Fibroblast of mammary gland (primary cell): Measurements from ENCODE around the gene MSL2.

Experiments
- DNase-seq: peaks from one replicate; pipeline ENCODE4 v3.0.0-alpha.2; 2010; ENCODE audit warnings: low read depth
- H3K4me3 ChIP-seq: 2 replicates; pipeline ENCODE4 v1.5.1; 2011; ENCODE audit warnings: low read depth, mild to moderate bottlenecking, low read length, moderate library complexity; ENCODE audit not compliant: control insufficient read depth
- CTCF ChIP-seq: conservative IDR thresholded peaks from 2 replicates; pipeline ENCODE4 v1.5.1; 2011; ENCODE audit warnings: low read depth, low read length, inconsistent platforms; ENCODE audit not compliant: control insufficient read depth, insufficient read depth

MSL2 gene

DNA sequence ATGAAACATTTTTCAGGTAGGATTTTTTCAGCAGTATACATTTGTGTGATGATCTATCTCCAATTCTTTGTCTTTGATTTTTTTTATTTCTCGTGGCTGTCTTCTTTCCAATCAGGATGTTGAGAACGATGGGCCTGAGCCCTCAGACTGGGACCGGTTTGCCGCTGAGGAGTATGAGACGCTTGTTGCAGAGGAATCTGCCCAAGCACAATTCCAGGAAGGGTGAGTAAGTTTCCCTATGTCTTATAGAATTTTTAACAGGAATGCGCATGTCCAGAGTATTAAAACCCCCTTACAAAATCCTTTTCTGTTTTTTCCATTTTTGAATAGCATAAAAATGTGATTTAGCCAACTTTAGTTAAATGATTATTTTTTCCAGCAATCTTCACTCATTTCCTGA is 90.0 kb downstream of the MSL2 start:
- H3K4me3 ChIP-seq: no peak overlapping the region
- DNase-seq: no peak
- TF ChIP-seq CTCF: no peak

- H3K4me3 ChIP-seq: no peak overlapping the region
- TF ChIP-seq CTCF: no peak
- no peak for DNase-seq
These were observed 91.1 kb downstream of the MSL2 start for GRCh38 chr3:136105044-136105443.
